ENCODE data around the gene RNF133. TPM values are rescaled to one million over a fixed set of nuclear protein-coding genes. Genes with fewer than 3 reads are reported as not detected.

RNF133 gene
- total RNA-seq, 1 experiment from 2014 or later, result 0.20 TPM

- no TSS peak for BruUV-seq (replicated peaks)
- DNase-seq (ENCODE audit: low read depth, low spot score) (no peak), ATAC-seq (no peak)
- no peak for TF ChIP-seq ELF1 (IDR thresholded peaks at IDR 0.05; ENCODE audit: borderline replicate concordance, low read depth)
- no peaks in the 10 kb centered on the region for H3K36me3 ChIP-seq (ENCODE audit: control insufficient read depth in 1 of 2, insufficient read depth in 2 of 2, low read length in 2 of 2)
- H3K9ac ChIP-seq (ENCODE audit: low read length), result no peak overlapping the region
- H3K27ac ChIP-seq (ENCODE audit: low read depth, low read length), result no peak overlapping the region
- ChIA-PET RAD21 (ENCODE audit: low non-redundant PET in 1 of 2, low total read pairs in 2 of 2, uncharacterized antibody in 2 of 2, unreplicated experiment in 2 of 2) (no interaction called here), POLR2A (no interaction called here), CTCF (no interaction called here)
- no peak overlapping the region for H3K4me2 ChIP-seq (ENCODE audit: low read length)
- H3K79me2 ChIP-seq (ENCODE audit: insufficient read depth, low read length), result no peaks in the 10 kb centered on the region
- intact Hi-C loops (cut with micrococcal nuclease), result no loop called here
- no peak overlapping the region for H3K4me3 ChIP-seq (replicated peaks in 1 of 2; ENCODE audit: low read depth in 1 of 2, low read length in 2 of 2)
- H3K27me3 ChIP-seq (ENCODE audit: insufficient read depth, low read length), result no peaks in the 10 kb centered on the region
- H3K9me2 ChIP-seq (ENCODE audit: insufficient read depth), result no peaks in the 10 kb centered on the region
- no peaks in the 10 kb centered on the region for H3K9me3 ChIP-seq (ENCODE audit: control insufficient read depth in 1 of 2, insufficient read depth in 1 of 2, low read depth in 1 of 2, low read length in 2 of 2)
- no peaks in the 10 kb centered on the region; the same call in 1 of the 2 replicates for H4K20me1 ChIP-seq (ENCODE audit: insufficient read depth)
- no peaks in the 10 kb centered on the region for H3K4me1 ChIP-seq (ENCODE audit: control insufficient read depth in 1 of 2, insufficient read depth in 2 of 2, low read length in 2 of 2)
- no peak overlapping the region for H2AFZ ChIP-seq (ENCODE audit: low read depth, low read length, poor library complexity, severe bottlenecking)
These were observed 25.4 kb upstream of the RNF133 start for GRCh38 chr7:122724366-122724765.

DNA sequence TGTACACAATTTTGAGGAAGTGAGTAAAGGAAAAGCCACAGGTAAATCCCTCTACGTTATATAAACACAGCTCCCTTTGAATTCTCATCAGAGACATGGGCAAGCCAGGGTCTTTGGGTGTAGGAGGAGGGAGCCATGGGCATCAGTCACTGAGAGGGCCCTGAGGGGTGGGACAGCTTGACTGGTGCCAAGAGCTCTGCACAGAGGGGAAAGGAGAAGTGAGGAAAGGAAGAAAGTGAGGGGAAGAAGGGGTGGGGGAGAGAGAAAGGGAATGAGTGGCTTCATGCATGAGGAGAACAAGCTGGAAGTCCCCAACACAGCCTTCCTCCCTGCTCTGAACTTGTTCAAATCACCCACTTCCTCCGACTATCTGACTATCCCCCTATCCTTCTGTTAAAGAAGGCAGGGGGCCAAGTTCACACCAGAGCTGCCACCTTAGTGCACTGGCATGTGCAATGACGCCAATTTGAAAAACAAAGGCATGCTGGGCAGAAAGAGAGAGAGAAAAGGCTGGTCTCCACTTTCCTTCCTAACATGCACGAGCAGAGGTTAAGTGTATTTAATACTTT lies 20.2 kb upstream of the RNF133 start:
- Histone ChIP-seq H3K79me2 (ENCODE audit: insufficient read depth, low read length) (no peaks in the 10 kb centered on the region), H3K4me2 (ENCODE audit: low read length) (no peak overlapping the region), H3K4me1 (ENCODE audit: control insufficient read depth in 1 of 2, insufficient read depth in 2 of 2, low read length in 2 of 2) (no peaks in the 10 kb centered on the region), H4K20me1 (ENCODE audit: insufficient read depth) (no peaks in the 10 kb centered on the region; the same call in 1 of the 2 replicates), H3K36me3 (ENCODE audit: control insufficient read depth in 1 of 2, insufficient read depth in 2 of 2, low read length in 2 of 2) (no peaks in the 10 kb centered on the region), H3K4me3 (replicated peaks in 1 of 2; ENCODE audit: low read depth in 1 of 2, low read length in 2 of 2) (no peak overlapping the region), H2AFZ (ENCODE audit: low read depth, low read length, poor library complexity, severe bottlenecking) (no peak overlapping the region), H3K9ac (ENCODE audit: low read length) (no peak overlapping the region), H3K9me3 (ENCODE audit: control insufficient read depth in 1 of 2, insufficient read depth in 1 of 2, low read depth in 1 of 2, low read length in 2 of 2) (no peaks in the 10 kb centered on the region), H3K9me2 (ENCODE audit: insufficient read depth) (no peaks in the 10 kb centered on the region), H3K27ac (ENCODE audit: low read depth, low read length) (no peak overlapping the region), H3K27me3 (ENCODE audit: insufficient read depth, low read length) (no peaks in the 10 kb centered on the region)
- intact Hi-C loops (cut with micrococcal nuclease), result no loop called here
- CTCF ChIA-PET, result no interaction called here
- RAD21 ChIA-PET (ENCODE audit: low non-redundant PET in 1 of 2, low total read pairs in 2 of 2, uncharacterized antibody in 2 of 2, unreplicated experiment in 2 of 2), result no interaction called here
- no TSS peak for BruUV-seq (replicated peaks)
- DNase-seq (ENCODE audit: low read depth, low spot score), result no peak
- POLR2A ChIA-PET, result interaction anchor here (0.6 kb wide), 1 partner anchor 335 kb away, joined by 4 read pairs; no protein-coding TSS in a partner anchor
- TF ChIP-seq, protein P1, sequence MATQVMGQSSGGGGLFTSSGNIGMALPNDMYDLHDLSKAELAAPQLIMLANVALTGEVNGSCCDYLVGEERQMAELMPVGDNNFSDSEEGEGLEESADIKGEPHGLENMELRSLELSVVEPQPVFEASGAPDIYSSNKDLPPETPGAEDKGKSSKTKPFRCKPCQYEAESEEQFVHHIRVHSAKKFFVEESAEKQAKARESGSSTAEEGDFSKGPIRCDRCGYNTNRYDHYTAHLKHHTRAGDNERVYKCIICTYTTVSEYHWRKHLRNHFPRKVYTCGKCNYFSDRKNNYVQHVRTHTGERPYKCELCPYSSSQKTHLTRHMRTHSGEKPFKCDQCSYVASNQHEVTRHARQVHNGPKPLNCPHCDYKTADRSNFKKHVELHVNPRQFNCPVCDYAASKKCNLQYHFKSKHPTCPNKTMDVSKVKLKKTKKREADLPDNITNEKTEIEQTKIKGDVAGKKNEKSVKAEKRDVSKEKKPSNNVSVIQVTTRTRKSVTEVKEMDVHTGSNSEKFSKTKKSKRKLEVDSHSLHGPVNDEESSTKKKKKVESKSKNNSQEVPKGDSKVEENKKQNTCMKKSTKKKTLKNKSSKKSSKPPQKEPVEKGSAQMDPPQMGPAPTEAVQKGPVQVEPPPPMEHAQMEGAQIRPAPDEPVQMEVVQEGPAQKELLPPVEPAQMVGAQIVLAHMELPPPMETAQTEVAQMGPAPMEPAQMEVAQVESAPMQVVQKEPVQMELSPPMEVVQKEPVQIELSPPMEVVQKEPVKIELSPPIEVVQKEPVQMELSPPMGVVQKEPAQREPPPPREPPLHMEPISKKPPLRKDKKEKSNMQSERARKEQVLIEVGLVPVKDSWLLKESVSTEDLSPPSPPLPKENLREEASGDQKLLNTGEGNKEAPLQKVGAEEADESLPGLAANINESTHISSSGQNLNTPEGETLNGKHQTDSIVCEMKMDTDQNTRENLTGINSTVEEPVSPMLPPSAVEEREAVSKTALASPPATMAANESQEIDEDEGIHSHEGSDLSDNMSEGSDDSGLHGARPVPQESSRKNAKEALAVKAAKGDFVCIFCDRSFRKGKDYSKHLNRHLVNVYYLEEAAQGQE (IDR thresholded peaks at IDR 0.05; ENCODE audit: low read depth), result no peak
- no peak for TF ChIP-seq POLR2AphosphoS5 (IDR thresholded peaks at IDR 0.05; ENCODE audit: low read depth, low read length)
- TF ChIP-seq RAD21 (IDR thresholded peaks at IDR 0.05; ENCODE audit: low read depth), result no peak
- TF ChIP-seq JUND (IDR thresholded peaks at IDR 0.05), result no peak
- ATAC-seq, result no peak

All from HCT116 (cell line).